Measurements from ENCODE around the gene KCNK3.

KCNK3 gene

DNA sequence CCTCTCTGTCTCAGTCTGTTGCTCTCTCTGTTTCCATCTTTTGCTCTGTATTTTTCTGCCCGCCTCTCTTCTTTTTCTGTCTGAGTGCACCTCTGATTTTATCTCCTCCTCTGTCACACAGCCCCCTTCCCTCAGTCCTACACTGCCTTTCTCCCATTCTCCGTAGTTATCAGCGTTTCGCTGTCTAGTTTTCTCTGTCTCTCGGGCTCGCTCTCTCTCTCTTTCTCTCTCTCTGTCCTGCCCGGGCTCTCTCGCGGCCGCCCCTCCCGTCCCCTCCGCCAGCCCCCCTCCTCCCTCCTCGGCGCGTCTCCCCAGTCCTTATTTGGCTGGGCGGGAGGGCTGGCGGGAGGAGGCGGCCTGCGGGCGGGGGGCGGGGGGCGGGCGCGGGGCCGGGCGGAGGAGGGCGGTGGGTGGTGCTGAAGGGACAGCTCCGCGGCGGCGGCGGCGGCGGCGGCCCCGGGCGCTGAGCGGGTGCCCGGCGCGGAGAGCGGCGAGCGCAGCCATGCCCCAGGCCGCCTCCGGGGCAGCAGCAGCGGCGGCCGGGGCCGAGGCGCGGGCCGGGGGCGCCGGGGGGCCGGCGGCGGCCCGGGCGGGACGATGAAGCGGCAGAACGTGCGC lies at the start of gene KCNK3:
TSS of gene KCNK3 (plus strand) at position 444 of the 618 bp plus-strand sequence. CDS start at position 598, 154 bp downstream.
- DNase-seq (ENCODE audit: low spot score), result peak; percentile 67
- in situ Hi-C loops (cut with MboI; ENCODE audit: low sequenced_read_pairs, unreplicated experiment), result no loop called here
- TF ChIP-seq, protein P1, sequence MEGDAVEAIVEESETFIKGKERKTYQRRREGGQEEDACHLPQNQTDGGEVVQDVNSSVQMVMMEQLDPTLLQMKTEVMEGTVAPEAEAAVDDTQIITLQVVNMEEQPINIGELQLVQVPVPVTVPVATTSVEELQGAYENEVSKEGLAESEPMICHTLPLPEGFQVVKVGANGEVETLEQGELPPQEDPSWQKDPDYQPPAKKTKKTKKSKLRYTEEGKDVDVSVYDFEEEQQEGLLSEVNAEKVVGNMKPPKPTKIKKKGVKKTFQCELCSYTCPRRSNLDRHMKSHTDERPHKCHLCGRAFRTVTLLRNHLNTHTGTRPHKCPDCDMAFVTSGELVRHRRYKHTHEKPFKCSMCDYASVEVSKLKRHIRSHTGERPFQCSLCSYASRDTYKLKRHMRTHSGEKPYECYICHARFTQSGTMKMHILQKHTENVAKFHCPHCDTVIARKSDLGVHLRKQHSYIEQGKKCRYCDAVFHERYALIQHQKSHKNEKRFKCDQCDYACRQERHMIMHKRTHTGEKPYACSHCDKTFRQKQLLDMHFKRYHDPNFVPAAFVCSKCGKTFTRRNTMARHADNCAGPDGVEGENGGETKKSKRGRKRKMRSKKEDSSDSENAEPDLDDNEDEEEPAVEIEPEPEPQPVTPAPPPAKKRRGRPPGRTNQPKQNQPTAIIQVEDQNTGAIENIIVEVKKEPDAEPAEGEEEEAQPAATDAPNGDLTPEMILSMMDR (IDR thresholded peaks at IDR 0.05; ENCODE audit: borderline replicate concordance, control extremely low read depth, extremely low read depth, insufficient read depth, missing control alignments), result no peak

DNA sequence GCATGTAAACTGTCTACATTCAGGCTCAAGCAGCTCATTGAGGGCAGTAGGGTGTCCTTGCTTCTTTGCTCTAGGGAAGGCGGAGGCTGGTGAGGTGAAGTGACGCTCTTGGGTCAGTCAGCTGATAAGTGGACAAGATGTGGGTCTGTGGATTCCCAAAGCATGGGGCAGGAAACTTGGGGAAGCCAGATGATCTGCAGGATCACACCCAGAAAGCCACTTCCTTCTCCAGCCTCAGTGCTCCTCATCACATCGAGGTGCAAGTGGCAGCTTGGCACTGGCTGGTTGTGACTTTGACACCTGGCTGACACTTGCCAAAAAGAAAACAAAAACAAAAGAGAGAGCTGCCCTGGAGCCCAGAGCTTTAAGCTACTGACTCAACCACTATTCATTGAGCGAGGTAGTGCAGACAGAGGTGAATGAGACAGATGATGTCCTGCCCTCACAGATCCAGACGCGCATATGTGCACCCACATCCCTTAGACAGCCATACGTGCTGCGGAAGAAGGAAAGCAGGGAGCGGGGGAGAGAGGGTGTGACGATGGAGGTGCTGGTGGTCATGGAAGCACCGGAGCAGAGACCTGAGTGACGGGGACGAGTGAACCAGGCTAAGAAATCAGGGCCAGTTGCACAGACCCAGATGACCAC lies 48.2 kb upstream of the KCNK3 start:
- TF ChIP-seq, protein P1 (IDR thresholded peaks at IDR 0.05; ENCODE audit: borderline replicate concordance, control extremely low read depth, extremely low read depth, insufficient read depth, missing control alignments), result no peak
- DNase-seq (ENCODE audit: low spot score), result no peak
- in situ Hi-C loops (cut with MboI; ENCODE audit: low sequenced_read_pairs, unreplicated experiment), result no loop called here

DNA sequence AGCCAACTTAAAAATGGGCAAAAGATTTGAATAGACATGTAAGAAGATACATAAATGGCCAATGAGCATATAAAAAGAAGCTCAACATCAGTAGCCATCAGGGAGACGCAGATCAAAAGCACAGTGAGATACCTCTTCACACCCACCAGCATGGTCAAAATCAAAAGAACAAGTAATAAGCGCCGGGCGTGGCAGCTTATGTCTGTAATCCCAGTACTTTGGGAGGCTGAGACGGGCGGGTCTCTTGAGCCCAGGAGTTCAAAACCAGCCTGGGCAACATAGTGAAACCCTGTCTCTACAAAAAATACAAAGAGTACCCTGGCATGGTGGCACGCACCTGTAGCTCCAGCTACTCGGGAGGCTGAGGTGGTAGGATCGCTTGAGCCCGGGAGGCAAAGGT lies 46.8 kb upstream of the KCNK3 start:
- TF ChIP-seq, protein P1 (IDR thresholded peaks at IDR 0.05; ENCODE audit: borderline replicate concordance, control extremely low read depth, extremely low read depth, insufficient read depth, missing control alignments), result no peak
- no peak for DNase-seq (ENCODE audit: low spot score)
- in situ Hi-C loops (cut with MboI; ENCODE audit: low sequenced_read_pairs, unreplicated experiment), result no loop called here

GRCh38 chr2:26646986-26647672 lies 45.4 kb upstream of the KCNK3 start:
- DNase-seq (ENCODE audit: low spot score), result no peak
- TF ChIP-seq, protein P1 (IDR thresholded peaks at IDR 0.05; ENCODE audit: borderline replicate concordance, control extremely low read depth, extremely low read depth, insufficient read depth, missing control alignments), result no peak
- in situ Hi-C loops (cut with MboI; ENCODE audit: low sequenced_read_pairs, unreplicated experiment), result no loop called here

GRCh38 chr2:26647981-26648380 lies 44.5 kb upstream of the KCNK3 start:
- in situ Hi-C loops (cut with MboI; ENCODE audit: low sequenced_read_pairs, unreplicated experiment), result no loop called here
- DNase-seq (ENCODE audit: low spot score), result no peak
- TF ChIP-seq, protein P1 (IDR thresholded peaks at IDR 0.05; ENCODE audit: borderline replicate concordance, control extremely low read depth, extremely low read depth, insufficient read depth, missing control alignments), result no peak

GRCh38 chr2:26648516-26648915 lies 44.0 kb upstream of the KCNK3 start:
- TF ChIP-seq, protein P1 (IDR thresholded peaks at IDR 0.05; ENCODE audit: borderline replicate concordance, control extremely low read depth, extremely low read depth, insufficient read depth, missing control alignments), result no peak
- DNase-seq (ENCODE audit: low spot score), result no peak
- in situ Hi-C loops (cut with MboI; ENCODE audit: low sequenced_read_pairs, unreplicated experiment), result no loop called here
